H1 (cell line): ENCODE results near the gene LTF. TPM values are rescaled to one million over a fixed set of nuclear protein-coding genes. Genes with fewer than 3 reads are reported as not detected.

ENCODE experiments used
- KDM5A ChIP-seq: fragments of 200-600 bp; IDR thresholded peaks from 2 replicates; pipeline ENCODE4 v1.7.1; 2012; ENCODE audit warnings: mild to moderate bottlenecking, low read length, inconsistent platforms, mixed read lengths
- MAFK ChIP-seq: IDR thresholded peaks from 2 replicates; pipeline ENCODE4 v1.6.1; 2012; ENCODE audit warnings: low read depth, mild to moderate bottlenecking, improper control_type of control experiment, low read length
- NANOG ChIP-seq: IDR thresholded peaks from 2 replicates; pipeline ENCODE4 v1.6.1; 2011; ENCODE audit warnings: low read length, low read depth, mild to moderate bottlenecking, inconsistent platforms; ENCODE audit not compliant: insufficient read depth, poor library complexity, severe bottlenecking
- RXRA ChIP-seq: IDR thresholded peaks from 2 replicates; pipeline ENCODE4 v1.6.1; 2011; ENCODE audit warnings: low read depth, mild to moderate bottlenecking, low read length, moderate library complexity; ENCODE audit not compliant: insufficient read depth
- TAF7 ChIP-seq: optimal IDR thresholded peaks from 2 replicates; pipeline ENCODE3; 2011; ENCODE audit warnings: low read depth, mild to moderate bottlenecking, inconsistent platforms, low read length, moderate library complexity, borderline replicate concordance
- polyA plus RNA-seq, 7 experiments: library from polyadenylated mRNA; depleted of rRNA in 3 of 7; stranded (reverse) in 5 of 7; unstranded in 2 of 7; fragments of >200 nt in 5 of 7; fragments of 200-250 nt in 2 of 7; gene quantifications; 1 replicate in 5 of 7; 2 replicates in 1 of 7; 4 replicates in 1 of 7; pipeline versions ENCODE4 v1.2.1 to v1.2.3, GENCODE V29; 2011 to 2013; ENCODE audit warnings: missing spikeins in 2 of 7, mixed read lengths in 2 of 7
- total RNA-seq: library from RNA; stranded (reverse); fragmentation: NEBNext Ultra II Directional; extraction: Animal tissue kit (Norgen Biotek cat#: 25700); gene quantifications from 2 replicates; pipeline ENCODE4 v1.2.1, GENCODE V29; 2021

Gene LTF
- total and polyA plus RNA-seq, 2 of the 8 experiments (the other 6 are each of a cell fraction or from before 2014, with no cell fraction given): 0.23 to 0.99 TPM

DNA sequence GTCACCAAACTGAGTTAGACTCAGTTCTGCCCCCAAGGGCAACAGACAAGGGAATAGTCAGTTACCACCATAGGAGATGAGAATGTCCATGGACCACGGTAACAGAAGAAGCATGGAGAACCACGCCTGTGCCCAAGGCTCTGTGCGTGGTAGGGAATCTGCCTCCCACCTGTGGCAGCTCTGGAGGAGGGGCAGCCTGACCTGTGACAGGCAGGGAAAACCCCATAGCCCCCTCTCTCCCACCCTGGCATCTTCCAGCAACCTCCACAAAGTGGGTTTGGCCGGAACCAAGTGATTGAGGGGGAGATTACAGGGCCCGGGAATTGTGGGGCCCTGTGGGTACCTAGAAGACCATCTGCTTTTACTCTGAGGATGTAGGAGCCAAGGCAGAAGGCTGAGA lies 14.3 kb upstream of the LTF start (continued):
- no peak for TF ChIP-seq NANOG
- no peak for TF ChIP-seq RXRA
- TF ChIP-seq KDM5A: no peak
- TF ChIP-seq TAF7: no peak
- TF ChIP-seq MAFK: no peak
